MCF 10A (cell line): ENCODE measurements around the gene HSPA1L. TPM values are rescaled to one million over a fixed set of nuclear protein-coding genes. Genes with fewer than 3 reads are reported as not detected.

ENCODE experiments used
- BruUV-seq: library from RNA; stranded (reverse); fragments of 400-500 nt; replicated peaks from 2 replicates; lab custom pipeline; 2021; lab: Mats Ljungman, UMichigan
- CTCF ChIA-PET: fragments of 300-600 bp; sonication (Branson Sonifier 250); formaldehyde crosslinking; extraction: SDS; loops from one replicate; lab custom pipeline; 2021; ENCODE audit warnings: antibody characterized with exemption, inconsistent platforms; lab: Yijun Ruan, JAX
- POLR2A ChIA-PET: fragments of 300-600, 350-650 bp; sonication (Branson Sonifier 250); formaldehyde crosslinking; extraction: SDS; loops from one replicate; lab custom pipeline; 2020; ENCODE audit warnings: antibody characterized with exemption, inconsistent platforms; lab: Yijun Ruan, JAX
- DNase-seq: peaks from one replicate; pipeline ENCODE4 v3.0.0-alpha.2; 2018; ENCODE audit not compliant: unreplicated experiment
- H3K27ac Mint-ChIP-seq: one replicate; pipeline ENCODE4 v1.8.0; 2022; ENCODE audit warnings: mild to moderate bottlenecking, low read depth, mixed read lengths; ENCODE audit not compliant: unreplicated experiment
- H3K27me3 Mint-ChIP-seq: one replicate; pipeline ENCODE4 v1.8.0; 2022; ENCODE audit warnings: mixed read lengths; ENCODE audit not compliant: insufficient read depth, unreplicated experiment
- H3K36me3 Mint-ChIP-seq: one replicate; pipeline ENCODE4 v1.8.0; 2022; ENCODE audit warnings: mild to moderate bottlenecking, moderate library complexity, mixed read lengths; ENCODE audit not compliant: insufficient read depth, unreplicated experiment
- H3K4me1 Mint-ChIP-seq: one replicate; pipeline ENCODE4 v1.8.0; 2022; ENCODE audit warnings: mixed read lengths; ENCODE audit not compliant: insufficient read depth, unreplicated experiment
- H3K4me3 Mint-ChIP-seq: one replicate; pipeline ENCODE4 v1.8.0; 2022; ENCODE audit warnings: mild to moderate bottlenecking, moderate library complexity, mixed read lengths; ENCODE audit not compliant: unreplicated experiment
- H3K9me3 Mint-ChIP-seq: one replicate; pipeline ENCODE4 v1.8.0; 2022; ENCODE audit warnings: mixed read lengths; ENCODE audit not compliant: unreplicated experiment
- CTCF ChIP-seq: fragments of 200-600 bp; IDR thresholded peaks from one replicate; pipeline ENCODE4 v1.8.0; 2022; ENCODE audit warnings: antibody characterized with exemption, mild to moderate bottlenecking; ENCODE audit not compliant: unreplicated experiment
- intact Hi-C: fragments of 100-400 bp; cut with micrococcal nuclease; formaldehyde crosslinking; loops from 2 replicates; pipeline ENCODE4 v1.14.1; 2022
- total RNA-seq: library from RNA; stranded (reverse); gene quantifications from 2 replicates; pipeline ENCODE4 v1.2.3, GENCODE V29; 2022

Gene HSPA1L
- total RNA-seq, 1 experiment from 2014 or later: 0.35 TPM

GRCh38 chr6:31784098-31784925 lies 30.8 kb downstream of the HSPA1L start:
- intact Hi-C loops: no loop called here
- H3K4me3 Mint-ChIP-seq: no peak overlapping the region
- BruUV-seq: no TSS peak
- ChIA-PET CTCF (interaction anchor here (0.6 to 2.2 kb wide), 4 partner anchors 15 to 186 kb away, joined by 3 to 8 read pairs (median 4); partner anchors contain the start of gene MSH5), POLR2A (interaction anchor here (1.0 to 1.2 kb wide), 2 partner anchors 12 to 30 kb away, joined by 3 read pairs; partner anchors contain the start of genes HSPA1A, HSPA1L and VARS1)
- H3K4me1 Mint-ChIP-seq: no peaks in the 10 kb centered on the region
- DNase-seq: no peak
- peaks cover 62% of the 10 kb centered on the region for H3K36me3 Mint-ChIP-seq
- H3K27ac Mint-ChIP-seq: no peak overlapping the region
- H3K9me3 Mint-ChIP-seq: no peaks in the 10 kb centered on the region
- H3K27me3 Mint-ChIP-seq: no peaks in the 10 kb centered on the region
- no peak for TF ChIP-seq CTCF

- Mint-ChIP-seq H3K27me3 (no peaks in the 10 kb centered on the region), H3K9me3 (no peaks in the 10 kb centered on the region), H3K4me3 (no peak overlapping the region), H3K4me1 (peaks cover 6% of the 10 kb centered on the region), H3K36me3 (peaks cover 57% of the 10 kb centered on the region), H3K27ac (no peak overlapping the region)
- no peak for TF ChIP-seq CTCF
- no peak for DNase-seq
- ChIA-PET POLR2A (no interaction called here), CTCF (interaction anchor here (1.0 to 1.5 kb wide), 2 partner anchors 9 to 41 kb away, joined by 3 to 4 read pairs; no protein-coding TSS in a partner anchor)
- intact Hi-C loops: no loop called here
- BruUV-seq: TSS peak; percentile 33
Observed at GRCh38 chr6:31782126-31782855, 32.8 kb downstream of the HSPA1L start.

- Mint-ChIP-seq H3K4me1 (peaks cover 10% of the 10 kb centered on the region), H3K36me3 (peaks cover 54% of the 10 kb centered on the region), H3K9me3 (no peaks in the 10 kb centered on the region), H3K27me3 (no peaks in the 10 kb centered on the region), H3K27ac (no peak overlapping the region), H3K4me3 (no peak overlapping the region)
- intact Hi-C loops: no loop called here
- no peak for TF ChIP-seq CTCF
- DNase-seq: no peak
- ChIA-PET CTCF (interaction anchor here (0.7 to 0.8 kb wide), 2 partner anchors 10 to 46 kb away, joined by 3 to 6 read pairs; partner anchors contain the start of gene HSPA1B), POLR2A (interaction anchor here (1.8 kb wide), 1 partner anchor 45 kb away, joined by 3 read pairs; no protein-coding TSS in a partner anchor)
- BruUV-seq: no TSS peak
Observed at GRCh38 chr6:31781244-31782125, 33.6 kb downstream of the HSPA1L start.
